CD14-positive monocyte (primary cell): ENCODE data around the gene ELMO1. TPM values are rescaled to one million over a fixed set of nuclear protein-coding genes. Genes with fewer than 3 reads are reported as not detected.

Experiments
- DNase-seq, 3 donors: peaks; one replicate each; pipeline ENCODE4 v3.0.0-alpha.2; 2011 to 2022
- H2AFZ ChIP-seq: 2 replicates; pipeline ENCODE4 v1.6.0; 2012; ENCODE audit warnings: mild to moderate bottlenecking, low read depth, low read length, inconsistent platforms; ENCODE audit not compliant: insufficient read depth, poor library complexity, severe bottlenecking
- H3K27ac ChIP-seq, 2 donors: 1 replicate in 1 of 2; 2 replicates in 1 of 2; pipeline ENCODE4 v1.5.1; 2012 to 2013; ENCODE audit warnings: low read length in 2 of 2, control low read depth in 1 of 2, inconsistent platforms in 1 of 2, low read depth in 1 of 2, mild to moderate bottlenecking in 1 of 2
- H3K27me3 ChIP-seq, 2 donors: one replicate each; pipeline versions ENCODE4 v1.6.0 to v1.6.1; 2011 to 2013; ENCODE audit warnings: low read length in 2 of 2; ENCODE audit not compliant: control insufficient read depth in 2 of 2, insufficient read depth in 2 of 2
- H3K36me3 ChIP-seq, 2 donors: replicated peaks in 1 of 2; 1 replicate in 1 of 2; 2 replicates in 1 of 2; pipeline versions ENCODE4 v1.5.1 to v1.6.1; 2012 to 2013; ENCODE audit warnings: low read length in 2 of 2, control low read depth in 1 of 2, inconsistent platforms in 1 of 2, mild to moderate bottlenecking in 1 of 2; ENCODE audit not compliant: insufficient read depth in 2 of 2, control insufficient read depth in 1 of 2
- H3K4me1 ChIP-seq, 2 donors: 1 replicate in 1 of 2; 2 replicates in 1 of 2; pipeline versions ENCODE4 v1.5.1 to v1.6.1; 2012 to 2013; ENCODE audit warnings: low read length in 2 of 2, control low read depth in 1 of 2, inconsistent platforms in 1 of 2, mild to moderate bottlenecking in 1 of 2, moderate library complexity in 1 of 2; ENCODE audit not compliant: insufficient read depth in 2 of 2, control insufficient read depth in 1 of 2
- H3K4me2 ChIP-seq: replicated peaks from 2 replicates; pipeline ENCODE3; 2012; ENCODE audit warnings: low read length, moderate library complexity, mild to moderate bottlenecking; ENCODE audit not compliant: poor library complexity, severe bottlenecking; ENCODE audit errors: extremely low read depth
- H3K4me3 ChIP-seq, 3 experiments: fragments of 200-600 bp in 1 of 3; sonication (generic) in 1 of 3; replicated peaks in 1 of 3; 1 replicate in 2 of 3; 2 replicates in 1 of 3; pipeline ENCODE4 v1.5.1; 2011 to 2013; ENCODE audit warnings: low read length in 3 of 3, mild to moderate bottlenecking in 3 of 3, control low read depth in 2 of 3, low read depth in 2 of 3, inconsistent platforms in 1 of 3, moderate library complexity in 1 of 3
- H3K79me2 ChIP-seq: 2 replicates; pipeline ENCODE4 v1.6.0; 2012; ENCODE audit warnings: mild to moderate bottlenecking, control low read depth, inconsistent platforms, low read length, moderate library complexity; ENCODE audit not compliant: insufficient read depth
- H3K9ac ChIP-seq: 2 replicates; pipeline ENCODE4 v1.6.0; 2017; ENCODE audit warnings: low read length, mild to moderate bottlenecking; ENCODE audit not compliant: insufficient read depth, poor library complexity, severe bottlenecking
- H3K9me3 ChIP-seq, 2 donors: replicated peaks in 1 of 2; 1 replicate in 1 of 2; 2 replicates in 1 of 2; pipeline versions ENCODE4 v1.5.1 to v1.6.1; 2012 to 2013; ENCODE audit warnings: low read length in 2 of 2, control low read depth in 1 of 2; ENCODE audit not compliant: control insufficient read depth in 1 of 2, insufficient read depth in 1 of 2
- H4K20me1 ChIP-seq: 2 replicates; pipeline ENCODE4 v1.6.0; 2012; ENCODE audit warnings: mild to moderate bottlenecking, low read length, control low read depth, moderate library complexity; ENCODE audit not compliant: insufficient read depth
- H3K27ac Mint-ChIP-seq, 7 donors: one replicate each; pipeline ENCODE4 v1.8.0; 2020; ENCODE audit warnings: mild to moderate bottlenecking in 7 of 7, mixed read lengths in 7 of 7, moderate library complexity in 6 of 7, inconsistent platforms in 2 of 7
- H3K27me3 Mint-ChIP-seq, 3 donors: one replicate each; pipeline ENCODE4 v1.8.0; 2021 to 2022; ENCODE audit warnings: low read depth in 3 of 3, mild to moderate bottlenecking in 3 of 3, mixed read lengths in 3 of 3, moderate library complexity in 3 of 3, inconsistent platforms in 1 of 3
- H3K36me3 Mint-ChIP-seq, 2 donors: one replicate each; pipeline ENCODE4 v1.8.0; 2020; ENCODE audit warnings: mixed read lengths in 2 of 2, inconsistent platforms in 1 of 2, mild to moderate bottlenecking in 1 of 2
- H3K4me1 Mint-ChIP-seq: one replicate; pipeline ENCODE4 v1.8.0; 2020; ENCODE audit warnings: mild to moderate bottlenecking, mixed read lengths
- H3K4me3 Mint-ChIP-seq, 2 donors: one replicate each; pipeline ENCODE4 v1.8.0; 2020; ENCODE audit warnings: mild to moderate bottlenecking in 2 of 2, mixed read lengths in 2 of 2, moderate library complexity in 1 of 2
- H3K9me3 Mint-ChIP-seq, 7 donors: one replicate each; pipeline ENCODE4 v1.8.0; 2020 to 2022; ENCODE audit warnings: mixed read lengths in 7 of 7, mild to moderate bottlenecking in 6 of 7, moderate library complexity in 6 of 7, inconsistent platforms in 2 of 7
- WGBS: methylation state at CpG from one replicate; pipeline ENCODE4 v1.1.5; 2013; ENCODE audit warnings: missing lambda C conversion rate; ENCODE audit not compliant: insufficient coverage; 5-methylcytosine and 5-hydroxymethylcytosine counted together
- intact Hi-C, 2 donors: fragments of 100-400 bp; cut with micrococcal nuclease; formaldehyde crosslinking; loops; one replicate each; pipeline versions ENCODE4 v1.15.0 to v1.15.1; 2023
- polyA plus RNA-seq, 3 donors: library from polyadenylated mRNA; depleted of rRNA in 1 of 3; unstranded in 2 of 3; stranded (reverse) in 1 of 3; fragments of 300-500 nt in 2 of 3; fragments of >200 nt in 1 of 3; fragmentation: Illumina TruSeq in 2 of 3; gene quantifications; 1 replicate in 2 of 3; 2 replicates in 1 of 3; pipeline ENCODE4 v1.2.3, GENCODE V29; 2012 to 2021
- TF ChIP-seq, protein P1 (sequence below): fragments of 200-600 bp; IDR thresholded peaks from one replicate; pipeline ENCODE4 v1.8.0; 2022; ENCODE audit warnings: antibody characterized with exemption, mild to moderate bottlenecking

Gene ELMO1
- polyA plus RNA-seq, 3 donors: 46.6 to 50.2 (median 46.7) TPM

DNA sequence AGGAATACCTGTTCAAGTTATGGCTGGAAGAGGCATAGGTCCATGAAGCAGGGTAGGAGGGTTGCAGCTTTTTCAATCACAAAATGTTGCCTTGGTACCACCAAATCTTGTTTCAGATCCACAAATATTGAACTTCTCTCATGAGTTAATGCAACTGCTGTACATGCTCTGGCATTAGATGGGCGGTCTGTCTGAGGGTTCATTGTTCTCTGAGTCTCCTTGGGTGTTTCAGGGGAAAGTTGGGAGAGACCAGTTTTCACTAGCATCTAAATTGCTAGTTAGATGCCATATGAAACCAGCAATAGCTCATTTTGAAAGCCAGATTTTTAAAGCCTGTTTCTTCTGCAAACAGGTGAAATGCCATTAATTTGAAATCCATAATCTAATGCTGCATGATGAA lies 27.8 kb upstream of the ELMO1 start:
- no peak overlapping the region for H3K4me3 Mint-ChIP-seq
- H3K9me3 Mint-ChIP-seq: no peaks in the 10 kb centered on the region
- H2AFZ ChIP-seq: no peak overlapping the region
- peaks cover 0 to 3% of the 10 kb centered on the region in 2 donors for H3K36me3 Mint-ChIP-seq
- intact Hi-C loops: no loop called here
- H3K27ac Mint-ChIP-seq: no peak overlapping the region
- peaks cover 1 to 10% (median 4%) of the 10 kb centered on the region in 3 donors for H3K27me3 Mint-ChIP-seq
- H3K27me3 ChIP-seq: peaks cover 0 to 5% of the 10 kb centered on the region in 2 donors
- no peak overlapping the region for H3K27ac ChIP-seq
- DNase-seq: no peak
- no peak overlapping the region for H3K9ac ChIP-seq
- no peaks in the 10 kb centered on the region for H3K79me2 ChIP-seq
- 100% methylated on average over 1 of the region's 1 CpG for WGBS
- no peaks in the 10 kb centered on the region for H3K36me3 ChIP-seq
- TF ChIP-seq, protein P1, sequence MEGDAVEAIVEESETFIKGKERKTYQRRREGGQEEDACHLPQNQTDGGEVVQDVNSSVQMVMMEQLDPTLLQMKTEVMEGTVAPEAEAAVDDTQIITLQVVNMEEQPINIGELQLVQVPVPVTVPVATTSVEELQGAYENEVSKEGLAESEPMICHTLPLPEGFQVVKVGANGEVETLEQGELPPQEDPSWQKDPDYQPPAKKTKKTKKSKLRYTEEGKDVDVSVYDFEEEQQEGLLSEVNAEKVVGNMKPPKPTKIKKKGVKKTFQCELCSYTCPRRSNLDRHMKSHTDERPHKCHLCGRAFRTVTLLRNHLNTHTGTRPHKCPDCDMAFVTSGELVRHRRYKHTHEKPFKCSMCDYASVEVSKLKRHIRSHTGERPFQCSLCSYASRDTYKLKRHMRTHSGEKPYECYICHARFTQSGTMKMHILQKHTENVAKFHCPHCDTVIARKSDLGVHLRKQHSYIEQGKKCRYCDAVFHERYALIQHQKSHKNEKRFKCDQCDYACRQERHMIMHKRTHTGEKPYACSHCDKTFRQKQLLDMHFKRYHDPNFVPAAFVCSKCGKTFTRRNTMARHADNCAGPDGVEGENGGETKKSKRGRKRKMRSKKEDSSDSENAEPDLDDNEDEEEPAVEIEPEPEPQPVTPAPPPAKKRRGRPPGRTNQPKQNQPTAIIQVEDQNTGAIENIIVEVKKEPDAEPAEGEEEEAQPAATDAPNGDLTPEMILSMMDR: no peak
- no peaks in the 10 kb centered on the region for H3K9me3 ChIP-seq
- no peak overlapping the region for H3K4me3 ChIP-seq
- no peak overlapping the region for H3K4me2 ChIP-seq
- H3K4me1 Mint-ChIP-seq: peaks cover 17% of the 10 kb centered on the region
- no peaks in the 10 kb centered on the region for H4K20me1 ChIP-seq
- H3K4me1 ChIP-seq: peaks cover 14 to 17% of the 10 kb centered on the region in 2 donors

DNA sequence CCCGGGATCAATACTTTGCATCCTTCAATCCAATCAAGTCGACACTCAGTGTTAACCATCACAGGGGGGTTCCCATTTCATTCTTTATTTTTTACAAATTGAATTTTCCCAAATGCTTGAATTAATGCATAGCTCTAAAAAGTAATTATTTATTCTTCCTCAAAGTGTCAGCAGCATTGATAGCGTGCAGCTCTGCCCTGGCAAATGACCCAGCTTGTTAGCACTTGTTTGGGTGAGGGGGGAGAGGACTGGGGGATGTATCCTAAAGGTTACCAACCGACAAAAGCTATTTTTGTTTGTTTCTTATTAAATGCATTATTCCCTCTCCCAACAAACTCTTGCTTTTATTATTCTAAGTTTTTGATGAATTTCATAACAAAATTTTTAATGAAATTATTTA lies 27.0 kb upstream of the ELMO1 start:
- no CpG with 5 or more reads among the region's 4 CpGs for WGBS
- H4K20me1 ChIP-seq: no peaks in the 10 kb centered on the region
- no peak for DNase-seq
- no peak overlapping the region for H3K27ac ChIP-seq
- Mint-ChIP-seq H3K36me3 (no peaks in the 10 kb centered on the region), H3K4me3 (no peak overlapping the region), H3K27ac (no peak overlapping the region), H3K4me1 (peaks cover 10% of the 10 kb centered on the region), H3K9me3 (no peaks in the 10 kb centered on the region), H3K27me3 (peaks cover 1 to 5% (median 4%) of the 10 kb centered on the region in 3 donors)
- H3K4me3 ChIP-seq: no peak overlapping the region
- H2AFZ ChIP-seq: no peak overlapping the region
- H3K4me1 ChIP-seq: peaks cover 9 to 11% of the 10 kb centered on the region in 2 donors
- H3K9me3 ChIP-seq: no peaks in the 10 kb centered on the region
- TF ChIP-seq, protein P1: no peak
- no peak overlapping the region for H3K9ac ChIP-seq
- no peaks in the 10 kb centered on the region for H3K79me2 ChIP-seq
- intact Hi-C loops: no loop called here
- no peaks in the 10 kb centered on the region for H3K36me3 ChIP-seq
- peaks cover 0 to 5% of the 10 kb centered on the region in 2 donors for H3K27me3 ChIP-seq
- no peak overlapping the region for H3K4me2 ChIP-seq
